H9 (cell line): ENCODE measurements around the gene CYP26A1. TPM values are rescaled to one million over a fixed set of nuclear protein-coding genes. Genes with fewer than 3 reads are reported as not detected.

Source experiments
- DNase-seq: peaks from one replicate; pipeline ENCODE4 v3.0.0-alpha.2; 2017
- H2AFZ ChIP-seq: one replicate; pipeline ENCODE4 v1.6.1; 2013; ENCODE audit warnings: mild to moderate bottlenecking, low read length, control low read depth, moderate library complexity
- H2AK5ac ChIP-seq: 2 replicates; pipeline ENCODE4 v1.6.1; 2013; ENCODE audit warnings: low read length, control low read depth, mixed read lengths; ENCODE audit not compliant: insufficient read length
- H2BK120ac ChIP-seq: one replicate; pipeline ENCODE4 v1.6.1; 2013; ENCODE audit warnings: low read depth, mild to moderate bottlenecking, low read length, control low read depth, inconsistent platforms; ENCODE audit not compliant: poor library complexity, severe bottlenecking
- H2BK12ac ChIP-seq: 2 replicates; pipeline ENCODE4 v1.6.1; 2013; ENCODE audit warnings: low read length, control low read depth, mixed read lengths, low read depth; ENCODE audit not compliant: insufficient read length
- H2BK15ac ChIP-seq: 2 replicates; pipeline ENCODE4 v1.6.1; 2013; ENCODE audit warnings: low read depth, low read length, control low read depth
- H2BK20ac ChIP-seq: one replicate; pipeline ENCODE4 v1.6.1; 2013; ENCODE audit warnings: low read depth, mild to moderate bottlenecking, low read length, control low read depth, inconsistent platforms; ENCODE audit not compliant: poor library complexity, severe bottlenecking
- H2BK5ac ChIP-seq: 2 replicates; pipeline ENCODE4 v1.6.1; 2013; ENCODE audit warnings: low read length, control low read depth, mixed read lengths; ENCODE audit not compliant: insufficient read length
- H3K14ac ChIP-seq: 2 replicates; pipeline ENCODE4 v1.6.1; 2013; ENCODE audit warnings: low read length, control low read depth; ENCODE audit not compliant: insufficient read depth
- H3K18ac ChIP-seq: 2 replicates; pipeline ENCODE4 v1.6.1; 2013; ENCODE audit warnings: low read depth, mild to moderate bottlenecking, mixed read lengths, low read length, control low read depth; ENCODE audit not compliant: insufficient read length
- H3K23ac ChIP-seq: 2 replicates; pipeline ENCODE4 v1.6.1; 2013; ENCODE audit warnings: low read length, control low read depth, mixed read lengths, low read depth; ENCODE audit not compliant: insufficient read length
- H3K23me2 ChIP-seq: 2 replicates; pipeline ENCODE4 v1.6.1; 2013; ENCODE audit warnings: low read depth, mild to moderate bottlenecking, mixed read lengths, low read length, control low read depth; ENCODE audit not compliant: insufficient read length, poor library complexity, severe bottlenecking
- H3K27ac ChIP-seq: 2 replicates; pipeline ENCODE4 v1.5.1; 2013; ENCODE audit warnings: low read length, control low read depth, mixed read lengths, low read depth; ENCODE audit not compliant: insufficient read length
- H3K27me3 ChIP-seq: 2 replicates; pipeline ENCODE4 v1.6.1; 2013; ENCODE audit warnings: low read length, control low read depth, inconsistent platforms; ENCODE audit not compliant: insufficient read depth
- H3K4ac ChIP-seq: 2 replicates; pipeline ENCODE4 v1.6.1; 2013; ENCODE audit warnings: low read depth, mild to moderate bottlenecking, control low read depth, inconsistent platforms, low read length, moderate library complexity
- H3K4me1 ChIP-seq: 2 replicates; pipeline ENCODE4 v1.6.1; 2013; ENCODE audit warnings: low read length, control low read depth, inconsistent platforms; ENCODE audit not compliant: insufficient read depth
- H3K4me2 ChIP-seq: 2 replicates; pipeline ENCODE4 v1.6.1; 2013; ENCODE audit warnings: low read length, control low read depth, mixed read lengths; ENCODE audit not compliant: insufficient read length, insufficient read depth
- H3K56ac ChIP-seq: 2 replicates; pipeline ENCODE4 v1.6.1; 2013; ENCODE audit warnings: low read depth, mild to moderate bottlenecking, mixed read lengths, low read length, control low read depth; ENCODE audit not compliant: insufficient read length
- H3K79me1 ChIP-seq: 2 replicates; pipeline ENCODE4 v1.6.1; 2013; ENCODE audit warnings: low read depth, mild to moderate bottlenecking, moderate library complexity, low read length, control low read depth, inconsistent platforms; ENCODE audit not compliant: insufficient read depth, poor library complexity, severe bottlenecking
- H3K79me2 ChIP-seq: 2 replicates; pipeline ENCODE4 v1.6.1; 2013; ENCODE audit warnings: low read length, control low read depth, inconsistent platforms; ENCODE audit not compliant: insufficient read depth
- H3K9ac ChIP-seq: 2 replicates; pipeline ENCODE4 v1.6.1; 2013; ENCODE audit warnings: low read length, control low read depth, mixed read lengths; ENCODE audit not compliant: insufficient read length; ENCODE audit errors: extremely low read depth
- H3K9me3 ChIP-seq: one replicate; pipeline ENCODE4 v1.6.1; 2013; ENCODE audit warnings: low read depth, low read length, inconsistent platforms; ENCODE audit not compliant: control insufficient read depth
- H3T11ph ChIP-seq: one replicate; pipeline ENCODE4 v1.6.1; 2013; ENCODE audit warnings: mild to moderate bottlenecking, low read length, control low read depth, inconsistent platforms
- H4K20me1 ChIP-seq: one replicate; pipeline ENCODE4 v1.6.1; 2013; ENCODE audit not compliant: control insufficient read depth, insufficient read length, insufficient read depth
- H4K5ac ChIP-seq: 2 replicates; pipeline ENCODE4 v1.6.1; 2013; ENCODE audit warnings: low read depth, mild to moderate bottlenecking, mixed read lengths, low read length, control low read depth; ENCODE audit not compliant: insufficient read length
- H4K8ac ChIP-seq: replicated peaks from 2 replicates; pipeline ENCODE4 v1.6.1; 2013; ENCODE audit warnings: low read length, control low read depth, mixed read lengths, low read depth; ENCODE audit not compliant: insufficient read length
- H4K91ac ChIP-seq: 2 replicates; pipeline ENCODE4 v1.6.1; 2013; ENCODE audit warnings: low read depth, mild to moderate bottlenecking, moderate library complexity, mixed read lengths, low read length, control low read depth; ENCODE audit not compliant: insufficient read length
- H3K27ac Mint-ChIP-seq, 3 experiments: 2 replicates in 2 of 3; 3 replicates in 1 of 3; pipeline ENCODE4 v1.8.0; 2020 to 2021; ENCODE audit warnings: mixed read lengths in 3 of 3, mild to moderate bottlenecking in 1 of 3, moderate library complexity in 1 of 3
- H3K27me3 Mint-ChIP-seq: 2 replicates; pipeline ENCODE4 v1.8.0; 2021; ENCODE audit warnings: low read depth, mild to moderate bottlenecking, moderate library complexity, mixed read lengths
- H3K36me3 Mint-ChIP-seq, 3 experiments: 2 replicates in 2 of 3; 3 replicates in 1 of 3; pipeline ENCODE4 v1.8.0; 2020 to 2021; ENCODE audit warnings: low read depth in 3 of 3, mixed read lengths in 3 of 3; ENCODE audit not compliant: insufficient read depth in 1 of 3
- H3K4me1 Mint-ChIP-seq, 2 experiments: 2 replicates each; pipeline ENCODE4 v1.8.0; 2020; ENCODE audit warnings: mixed read lengths in 2 of 2
- H3K4me3 Mint-ChIP-seq, 2 experiments: 2 replicates in 1 of 2; 3 replicates in 1 of 2; pipeline ENCODE4 v1.8.0; 2020 to 2021; ENCODE audit warnings: mild to moderate bottlenecking in 2 of 2, mixed read lengths in 2 of 2, moderate library complexity in 1 of 2
- H3K9me3 Mint-ChIP-seq, 2 experiments: 2 replicates in 1 of 2; 3 replicates in 1 of 2; pipeline ENCODE4 v1.8.0; 2020; ENCODE audit warnings: mild to moderate bottlenecking in 2 of 2, mixed read lengths in 2 of 2, moderate library complexity in 1 of 2
- CTCF ChIP-seq: fragments of 200-600 bp; sonication (generic); conservative IDR thresholded peaks from 3 replicates; pipeline ENCODE4 v1.8.0; 2021; ENCODE audit warnings: antibody characterized with exemption, mild to moderate bottlenecking
- WGBS: extraction: QIAGEN DNeasy Blood & Tissue Kit; methylation state at CpG from one replicate; pipeline ENCODE4 v1.1.7; 2013; ENCODE audit warnings: missing lambda C conversion rate, low lambda C conversion rate, mixed read lengths; ENCODE audit not compliant: insufficient read length; ENCODE audit errors: extremely low coverage; 5-methylcytosine and 5-hydroxymethylcytosine counted together
- total RNA-seq: library from RNA; stranded (reverse); gene quantifications from 2 replicates; pipeline ENCODE4 v1.2.1, GENCODE V29; 2021

Gene CYP26A1
- total RNA-seq, 1 experiment from 2014 or later: 72.1 TPM

GRCh38 chr10:93086289-93086688 is 12.6 kb downstream of the CYP26A1 start:
- H4K91ac ChIP-seq: no peak overlapping the region
- TF ChIP-seq CTCF: no peak

More at GRCh38 chr10:93086289-93086688, 12.6 kb downstream of the CYP26A1 start:
- no peak overlapping the region for H3K4ac ChIP-seq
- H3K14ac ChIP-seq: no peak overlapping the region
- H3K9ac ChIP-seq: no peak overlapping the region
- no peak overlapping the region for H3K23ac ChIP-seq
- H3K36me3 Mint-ChIP-seq: peaks cover 0 to 5% (median 2%) of the 10 kb centered on the region in 3 experiments; a peak in 3 of 7 replicates
- DNase-seq: peak; percentile 22
- no peaks in the 10 kb centered on the region for H4K20me1 ChIP-seq
- no peak overlapping the region for H4K8ac ChIP-seq
- H2BK15ac ChIP-seq: no peak overlapping the region
- H3K18ac ChIP-seq: no peak overlapping the region
- H3K23me2 ChIP-seq: no peaks in the 10 kb centered on the region
- no CpG with 5 or more reads among the region's 6 CpGs for WGBS
- H2BK120ac ChIP-seq: no peak overlapping the region
- peaks cover 0 to 3% of the 10 kb centered on the region in 2 experiments; a peak in 3 of 5 replicates for H3K9me3 Mint-ChIP-seq
- H3K56ac ChIP-seq: no peak overlapping the region
- H3K9me3 ChIP-seq: no peaks in the 10 kb centered on the region
- H3K79me1 ChIP-seq: no peaks in the 10 kb centered on the region
- H3K27me3 Mint-ChIP-seq: no peaks in the 10 kb centered on the region; the same call in none of the 2 replicates
- no peak overlapping the region for H3K27ac ChIP-seq
- no peak overlapping the region for H2BK20ac ChIP-seq
- no peak overlapping the region for H2AFZ ChIP-seq
- no peak overlapping the region for H3K4me2 ChIP-seq
- peaks cover 31 to 33% of the 10 kb centered on the region in 2 experiments for H3K4me1 Mint-ChIP-seq
- H3K4me1 ChIP-seq: peaks cover 5% of the 10 kb centered on the region; the same call in 1 of the 2 replicates
- no peak overlapping the region for H3K4me3 Mint-ChIP-seq
- H3K27me3 ChIP-seq: no peaks in the 10 kb centered on the region; the same call in 1 of the 2 replicates
- H2AK5ac ChIP-seq: no peak overlapping the region
- H3K79me2 ChIP-seq: no peaks in the 10 kb centered on the region
- H2BK5ac ChIP-seq: no peak overlapping the region
- H4K5ac ChIP-seq: no peak overlapping the region
- no peak overlapping the region for H3K27ac Mint-ChIP-seq
- H2BK12ac ChIP-seq: no peak overlapping the region
- H3T11ph ChIP-seq: no peak overlapping the region
